H9 (cell line): Measurements from ENCODE around the gene GYS2. TPM values are rescaled to one million over a fixed set of nuclear protein-coding genes. Genes with fewer than 3 reads are reported as not detected.

ENCODE experiments used
- DNase-seq: peaks from one replicate; pipeline ENCODE4 v3.0.0-alpha.2; 2017
- H2AFZ ChIP-seq: one replicate; pipeline ENCODE4 v1.6.1; 2013; ENCODE audit warnings: mild to moderate bottlenecking, low read length, control low read depth, moderate library complexity
- H2AK5ac ChIP-seq: 2 replicates; pipeline ENCODE4 v1.6.1; 2013; ENCODE audit warnings: low read length, control low read depth, mixed read lengths; ENCODE audit not compliant: insufficient read length
- H2BK120ac ChIP-seq: one replicate; pipeline ENCODE4 v1.6.1; 2013; ENCODE audit warnings: low read depth, mild to moderate bottlenecking, low read length, control low read depth, inconsistent platforms; ENCODE audit not compliant: poor library complexity, severe bottlenecking
- H2BK12ac ChIP-seq: 2 replicates; pipeline ENCODE4 v1.6.1; 2013; ENCODE audit warnings: low read length, control low read depth, mixed read lengths, low read depth; ENCODE audit not compliant: insufficient read length
- H2BK15ac ChIP-seq: 2 replicates; pipeline ENCODE4 v1.6.1; 2013; ENCODE audit warnings: low read depth, low read length, control low read depth
- H2BK20ac ChIP-seq: one replicate; pipeline ENCODE4 v1.6.1; 2013; ENCODE audit warnings: low read depth, mild to moderate bottlenecking, low read length, control low read depth, inconsistent platforms; ENCODE audit not compliant: poor library complexity, severe bottlenecking
- H2BK5ac ChIP-seq: 2 replicates; pipeline ENCODE4 v1.6.1; 2013; ENCODE audit warnings: low read length, control low read depth, mixed read lengths; ENCODE audit not compliant: insufficient read length
- H3K14ac ChIP-seq: 2 replicates; pipeline ENCODE4 v1.6.1; 2013; ENCODE audit warnings: low read length, control low read depth; ENCODE audit not compliant: insufficient read depth
- H3K18ac ChIP-seq: 2 replicates; pipeline ENCODE4 v1.6.1; 2013; ENCODE audit warnings: low read depth, mild to moderate bottlenecking, mixed read lengths, low read length, control low read depth; ENCODE audit not compliant: insufficient read length
- H3K23ac ChIP-seq: 2 replicates; pipeline ENCODE4 v1.6.1; 2013; ENCODE audit warnings: low read length, control low read depth, mixed read lengths, low read depth; ENCODE audit not compliant: insufficient read length
- H3K23me2 ChIP-seq: 2 replicates; pipeline ENCODE4 v1.6.1; 2013; ENCODE audit warnings: low read depth, mild to moderate bottlenecking, mixed read lengths, low read length, control low read depth; ENCODE audit not compliant: insufficient read length, poor library complexity, severe bottlenecking
- H3K27ac ChIP-seq: 2 replicates; pipeline ENCODE4 v1.5.1; 2013; ENCODE audit warnings: low read length, control low read depth, mixed read lengths, low read depth; ENCODE audit not compliant: insufficient read length
- H3K27me3 ChIP-seq: 2 replicates; pipeline ENCODE4 v1.6.1; 2013; ENCODE audit warnings: low read length, control low read depth, inconsistent platforms; ENCODE audit not compliant: insufficient read depth
- H3K4ac ChIP-seq: 2 replicates; pipeline ENCODE4 v1.6.1; 2013; ENCODE audit warnings: low read depth, mild to moderate bottlenecking, control low read depth, inconsistent platforms, low read length, moderate library complexity
- H3K4me1 ChIP-seq: 2 replicates; pipeline ENCODE4 v1.6.1; 2013; ENCODE audit warnings: low read length, control low read depth, inconsistent platforms; ENCODE audit not compliant: insufficient read depth
- H3K4me2 ChIP-seq: 2 replicates; pipeline ENCODE4 v1.6.1; 2013; ENCODE audit warnings: low read length, control low read depth, mixed read lengths; ENCODE audit not compliant: insufficient read length, insufficient read depth
- H3K56ac ChIP-seq: 2 replicates; pipeline ENCODE4 v1.6.1; 2013; ENCODE audit warnings: low read depth, mild to moderate bottlenecking, mixed read lengths, low read length, control low read depth; ENCODE audit not compliant: insufficient read length
- H3K79me1 ChIP-seq: 2 replicates; pipeline ENCODE4 v1.6.1; 2013; ENCODE audit warnings: low read depth, mild to moderate bottlenecking, moderate library complexity, low read length, control low read depth, inconsistent platforms; ENCODE audit not compliant: insufficient read depth, poor library complexity, severe bottlenecking
- H3K79me2 ChIP-seq: 2 replicates; pipeline ENCODE4 v1.6.1; 2013; ENCODE audit warnings: low read length, control low read depth, inconsistent platforms; ENCODE audit not compliant: insufficient read depth
- H3K9ac ChIP-seq: 2 replicates; pipeline ENCODE4 v1.6.1; 2013; ENCODE audit warnings: low read length, control low read depth, mixed read lengths; ENCODE audit not compliant: insufficient read length; ENCODE audit errors: extremely low read depth
- H3K9me3 ChIP-seq: one replicate; pipeline ENCODE4 v1.6.1; 2013; ENCODE audit warnings: low read depth, low read length, inconsistent platforms; ENCODE audit not compliant: control insufficient read depth
- H3T11ph ChIP-seq: one replicate; pipeline ENCODE4 v1.6.1; 2013; ENCODE audit warnings: mild to moderate bottlenecking, low read length, control low read depth, inconsistent platforms
- H4K20me1 ChIP-seq: one replicate; pipeline ENCODE4 v1.6.1; 2013; ENCODE audit not compliant: control insufficient read depth, insufficient read length, insufficient read depth
- H4K5ac ChIP-seq: 2 replicates; pipeline ENCODE4 v1.6.1; 2013; ENCODE audit warnings: low read depth, mild to moderate bottlenecking, mixed read lengths, low read length, control low read depth; ENCODE audit not compliant: insufficient read length
- H4K8ac ChIP-seq: replicated peaks from 2 replicates; pipeline ENCODE4 v1.6.1; 2013; ENCODE audit warnings: low read length, control low read depth, mixed read lengths, low read depth; ENCODE audit not compliant: insufficient read length
- H4K91ac ChIP-seq: 2 replicates; pipeline ENCODE4 v1.6.1; 2013; ENCODE audit warnings: low read depth, mild to moderate bottlenecking, moderate library complexity, mixed read lengths, low read length, control low read depth; ENCODE audit not compliant: insufficient read length
- H3K27ac Mint-ChIP-seq, 3 experiments: 2 replicates in 2 of 3; 3 replicates in 1 of 3; pipeline ENCODE4 v1.8.0; 2020 to 2021; ENCODE audit warnings: mixed read lengths in 3 of 3, mild to moderate bottlenecking in 1 of 3, moderate library complexity in 1 of 3
- H3K27me3 Mint-ChIP-seq: 2 replicates; pipeline ENCODE4 v1.8.0; 2021; ENCODE audit warnings: low read depth, mild to moderate bottlenecking, moderate library complexity, mixed read lengths
- H3K36me3 Mint-ChIP-seq, 3 experiments: 2 replicates in 2 of 3; 3 replicates in 1 of 3; pipeline ENCODE4 v1.8.0; 2020 to 2021; ENCODE audit warnings: low read depth in 3 of 3, mixed read lengths in 3 of 3; ENCODE audit not compliant: insufficient read depth in 1 of 3
- H3K4me1 Mint-ChIP-seq, 2 experiments: 2 replicates each; pipeline ENCODE4 v1.8.0; 2020; ENCODE audit warnings: mixed read lengths in 2 of 2
- H3K4me3 Mint-ChIP-seq, 2 experiments: 2 replicates in 1 of 2; 3 replicates in 1 of 2; pipeline ENCODE4 v1.8.0; 2020 to 2021; ENCODE audit warnings: mild to moderate bottlenecking in 2 of 2, mixed read lengths in 2 of 2, moderate library complexity in 1 of 2
- H3K9me3 Mint-ChIP-seq, 2 experiments: 2 replicates in 1 of 2; 3 replicates in 1 of 2; pipeline ENCODE4 v1.8.0; 2020; ENCODE audit warnings: mild to moderate bottlenecking in 2 of 2, mixed read lengths in 2 of 2, moderate library complexity in 1 of 2
- CTCF ChIP-seq: fragments of 200-600 bp; sonication (generic); conservative IDR thresholded peaks from 3 replicates; pipeline ENCODE4 v1.8.0; 2021; ENCODE audit warnings: antibody characterized with exemption, mild to moderate bottlenecking
- WGBS: extraction: QIAGEN DNeasy Blood & Tissue Kit; methylation state at CpG from one replicate; pipeline ENCODE4 v1.1.7; 2013; ENCODE audit warnings: missing lambda C conversion rate, low lambda C conversion rate, mixed read lengths; ENCODE audit not compliant: insufficient read length; ENCODE audit errors: extremely low coverage; 5-methylcytosine and 5-hydroxymethylcytosine counted together
- total RNA-seq: library from RNA; stranded (reverse); gene quantifications from 2 replicates; pipeline ENCODE4 v1.2.1, GENCODE V29; 2021

GYS2 gene
- total RNA-seq, 1 experiment from 2014 or later: not detected

GRCh38 chr12:21541773-21542172, 62.9 kb downstream of the GYS2 start:
- no peak overlapping the region for H2AK5ac ChIP-seq
- no peak overlapping the region for H3K4me3 Mint-ChIP-seq
- H3K36me3 Mint-ChIP-seq: no peaks in the 10 kb centered on the region
- no peak overlapping the region for H3K14ac ChIP-seq
- H3K27me3 ChIP-seq: no peaks in the 10 kb centered on the region
- H2BK20ac ChIP-seq: no peak overlapping the region
- no peaks in the 10 kb centered on the region for H4K20me1 ChIP-seq
- no peaks in the 10 kb centered on the region for H3K4me1 ChIP-seq
- peaks cover 6 to 7% of the 10 kb centered on the region in 2 experiments; a peak in 1 of 4 replicates for H3K4me1 Mint-ChIP-seq
- no peak overlapping the region for H2BK120ac ChIP-seq
- no peak overlapping the region for H3T11ph ChIP-seq
- H3K23ac ChIP-seq: no peak overlapping the region
- no peak overlapping the region for H3K9ac ChIP-seq
- no peaks in the 10 kb centered on the region for H3K9me3 ChIP-seq
- no peak overlapping the region for H2BK5ac ChIP-seq
- no peak overlapping the region for H4K8ac ChIP-seq
- no peak overlapping the region for H3K4ac ChIP-seq
- no peaks in the 10 kb centered on the region for H3K79me1 ChIP-seq
- H4K5ac ChIP-seq: no peak overlapping the region
- no peak overlapping the region for H3K18ac ChIP-seq
- H3K27ac ChIP-seq: no peak overlapping the region
- H3K23me2 ChIP-seq: no peaks in the 10 kb centered on the region
- no peak for DNase-seq
- H4K91ac ChIP-seq: no peak overlapping the region
- no peak overlapping the region for H3K27ac Mint-ChIP-seq
- no peaks in the 10 kb centered on the region for H3K79me2 ChIP-seq
- no peak for TF ChIP-seq CTCF
- no CpG with 5 or more reads among the region's 6 CpGs for WGBS
- no peaks in the 10 kb centered on the region for H3K9me3 Mint-ChIP-seq
- no peak overlapping the region for H3K56ac ChIP-seq
- peaks cover 2% of the 10 kb centered on the region for H3K27me3 Mint-ChIP-seq
- H3K4me2 ChIP-seq: no peak overlapping the region
- no peak overlapping the region for H2AFZ ChIP-seq
- no peak overlapping the region for H2BK12ac ChIP-seq
- H2BK15ac ChIP-seq: no peak overlapping the region
